Right hindlimb (tissue), 1 donor: ENCODE data around the gene CEP128.

Source experiments
- DNase-seq: peaks from one replicate; pipeline ENCODE4 v3.0.0-alpha.2; 2018

The CEP128 gene

GRCh38 chr14:80658155-80658554 is 283.4 kb downstream of the CEP128 start:
- DNase-seq, result no peak

DNA sequence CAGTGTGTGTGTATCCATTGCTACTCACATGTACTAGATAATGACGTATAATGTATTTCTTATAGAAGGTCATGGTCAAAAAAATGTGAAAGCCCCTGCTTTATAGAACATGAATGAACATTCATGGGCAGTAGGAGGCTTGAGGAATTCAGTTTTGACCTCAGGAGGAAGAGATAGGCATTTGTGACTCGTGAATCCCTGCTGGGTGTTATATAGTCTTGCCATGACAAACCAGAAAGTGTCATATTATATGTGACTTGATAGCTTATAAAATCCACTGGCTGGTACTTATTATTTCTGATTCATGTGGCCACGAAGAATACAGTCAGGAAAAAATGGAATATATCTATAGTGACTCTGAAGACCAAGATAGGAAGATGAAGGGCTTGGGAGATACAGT is 287.6 kb downstream of the CEP128 start:
- no peak for DNase-seq

- no peak for DNase-seq
Observed at GRCh38 chr14:80645667-80646413, 295.7 kb downstream of the CEP128 start.

DNA sequence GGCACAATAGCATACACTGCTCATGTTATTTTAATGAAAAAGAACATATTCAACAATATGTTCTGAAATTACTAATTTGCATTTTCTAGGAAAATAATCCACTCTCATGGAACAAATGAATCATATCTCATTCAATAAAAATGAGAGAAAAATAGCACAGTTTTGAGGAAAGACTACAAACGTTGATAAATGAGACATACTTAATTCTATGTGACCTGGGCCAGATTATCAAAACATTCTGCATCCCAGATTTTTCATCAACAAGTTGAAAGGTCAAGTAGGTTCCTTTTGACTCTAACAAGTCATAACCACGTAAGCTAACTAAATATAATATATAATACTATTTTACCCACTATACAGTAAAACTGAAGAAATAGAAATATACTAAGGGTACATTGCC is 296.7 kb downstream of the CEP128 start:
- DNase-seq, result no peak

DNA sequence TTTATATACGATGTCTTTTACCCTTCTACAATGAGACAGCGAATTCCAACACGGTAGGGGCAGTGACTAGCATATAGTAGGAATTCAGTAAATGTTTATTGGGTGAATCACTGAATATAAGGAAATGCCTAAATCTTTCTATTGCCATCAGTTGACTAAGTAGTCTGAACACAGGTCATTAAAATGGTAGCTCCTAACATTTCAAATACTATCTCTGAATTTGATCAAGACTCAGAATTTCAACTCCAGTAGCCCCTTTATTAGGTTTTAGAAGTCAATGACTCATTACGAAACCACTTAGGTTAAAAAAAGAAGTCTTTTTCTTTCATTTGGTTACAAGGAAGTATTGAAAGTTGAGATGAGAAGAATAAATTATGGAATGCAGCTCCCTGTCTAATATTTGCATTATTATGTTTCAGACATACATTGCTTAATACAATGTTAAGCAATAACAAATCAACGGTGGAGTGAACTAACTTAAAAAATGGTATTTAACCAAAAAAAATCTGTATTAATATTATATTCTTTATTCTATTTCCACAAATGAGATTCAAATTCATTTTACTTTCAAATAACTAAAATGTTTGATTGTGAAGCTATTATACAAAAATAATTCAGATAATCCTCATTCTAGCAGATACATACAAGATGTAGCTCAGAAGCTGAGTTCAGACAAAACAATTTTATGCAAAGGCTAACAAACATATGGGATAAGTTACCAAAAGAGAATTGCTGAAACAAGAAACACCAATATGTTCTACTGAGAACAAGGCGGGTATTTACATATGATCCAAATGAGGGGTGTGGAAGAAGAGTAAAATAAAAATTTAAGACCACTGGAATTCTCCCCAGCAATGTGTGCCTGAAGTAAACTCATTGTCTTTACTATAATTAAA is 302.7 kb downstream of the CEP128 start:
- DNase-seq, result no peak

GRCh38 chr14:80637756-80638619 is 303.6 kb downstream of the CEP128 start:
- DNase-seq, result no peak

GRCh38 chr14:80636071-80636470 is 305.5 kb downstream of the CEP128 start:
- DNase-seq, result no peak

DNA sequence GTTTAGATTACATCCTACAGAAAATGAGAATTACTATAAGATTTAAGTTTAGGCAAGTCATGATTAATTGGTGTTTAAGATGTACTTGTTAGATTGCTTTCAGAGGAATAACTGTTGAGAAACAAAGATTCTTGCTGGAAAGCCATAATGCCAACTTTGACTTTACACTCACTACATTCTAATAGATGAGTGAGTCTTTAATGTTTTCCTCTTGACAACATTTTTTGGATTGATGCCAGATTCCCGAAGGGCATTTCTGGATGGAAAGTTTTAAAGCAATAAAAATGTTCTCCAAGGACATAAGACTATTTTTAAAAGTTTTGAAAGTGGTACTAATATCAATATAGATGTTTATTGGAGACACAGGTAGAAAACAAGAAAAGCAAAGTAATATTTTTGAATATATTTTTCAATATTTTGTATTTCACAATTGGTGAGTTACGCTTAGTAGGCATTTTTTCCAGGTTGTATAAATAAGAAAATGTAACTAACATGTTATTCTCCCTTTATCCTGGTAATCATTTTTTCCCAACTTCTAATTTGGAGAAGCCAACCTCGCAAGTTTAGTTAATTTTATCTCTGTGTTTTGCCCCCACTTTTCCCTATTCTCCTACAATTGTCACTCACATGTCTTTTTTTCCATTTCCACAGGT is 307.3 kb downstream of the CEP128 start:
- DNase-seq, result no peak

DNA sequence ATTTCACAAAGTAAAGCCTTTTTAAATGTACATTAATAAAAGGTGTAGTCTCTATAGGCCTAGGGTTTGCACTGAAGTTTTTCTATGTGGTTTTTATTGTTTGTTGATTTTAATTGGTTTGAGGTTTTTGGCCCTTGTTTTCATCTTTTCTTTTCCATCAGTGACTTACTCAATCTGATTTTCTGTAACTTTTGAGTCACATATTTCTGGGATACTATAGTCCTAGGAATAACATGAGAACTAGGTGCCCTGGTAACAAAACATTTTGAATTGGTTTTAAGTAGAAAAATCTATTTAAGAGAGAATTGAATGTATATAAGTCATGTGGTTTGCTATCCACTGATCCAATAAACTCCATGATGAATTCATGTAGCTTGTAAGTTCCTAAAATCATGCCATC is 311.9 kb downstream of the CEP128 start:
- DNase-seq, result no peak

DNA sequence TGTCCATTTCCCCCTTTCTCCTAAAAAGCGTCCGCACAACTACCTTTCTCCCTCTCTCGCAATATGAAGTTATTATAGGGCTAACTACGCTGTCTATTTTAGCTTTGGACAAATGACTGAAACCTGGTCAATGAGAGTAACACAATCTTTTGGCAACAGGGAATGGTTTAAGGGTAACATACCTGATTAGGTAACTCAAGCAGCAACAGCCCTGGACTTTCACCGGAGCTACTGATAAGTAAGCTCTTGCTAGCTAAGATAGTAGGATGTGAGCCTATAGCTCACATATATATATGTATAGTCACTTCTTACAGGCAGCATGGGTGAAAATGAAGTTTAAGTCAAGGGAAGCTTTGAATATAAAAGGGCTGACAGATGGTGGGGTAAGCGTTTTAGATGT is 313.0 kb downstream of the CEP128 start:
- DNase-seq, result no peak

DNA sequence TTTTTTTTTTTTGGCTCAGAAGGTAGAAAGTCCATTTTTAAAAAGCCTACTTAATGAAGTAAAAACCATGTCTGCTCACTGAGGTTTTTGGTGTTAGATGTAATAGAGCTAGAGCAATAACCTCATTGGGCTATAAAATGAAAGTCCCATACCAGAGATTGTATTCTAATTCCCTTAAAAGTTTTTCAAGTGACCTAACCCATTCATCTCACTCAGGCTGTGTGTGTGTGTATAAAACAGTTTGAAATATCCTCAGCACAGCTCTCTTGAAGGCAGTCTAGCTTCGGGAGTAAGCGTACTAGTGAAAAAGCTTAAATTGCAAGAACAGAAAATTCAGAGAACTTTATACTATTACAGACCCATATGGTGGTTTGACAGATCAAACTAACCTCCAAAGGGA is 313.8 kb downstream of the CEP128 start:
- DNase-seq, result no peak

- DNase-seq, result no peak
Observed at GRCh38 chr14:80624581-80624980, 317.0 kb downstream of the CEP128 start.

DNA sequence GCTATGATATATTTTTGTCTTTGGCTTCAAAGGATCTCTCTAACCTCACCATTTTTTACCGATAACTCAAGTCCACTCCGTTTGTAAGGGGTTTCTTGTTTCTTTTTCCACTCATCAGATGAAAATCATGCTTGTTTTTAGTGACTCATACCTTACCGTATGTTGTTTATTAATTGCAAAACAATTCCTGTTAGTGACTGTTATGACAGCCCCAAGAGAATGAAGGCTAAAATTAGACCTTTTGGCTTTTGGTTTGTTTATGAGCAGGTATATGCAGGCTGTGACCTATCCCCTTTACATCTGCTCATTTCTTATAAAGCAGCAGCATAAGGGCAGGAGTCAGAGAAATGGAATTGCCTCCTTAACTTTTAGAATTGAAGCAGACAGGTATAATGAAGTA is 319.8 kb downstream of the CEP128 start:
- no peak for DNase-seq

GRCh38 chr14:80620434-80620833 is 321.1 kb downstream of the CEP128 start:
- no peak for DNase-seq

- DNase-seq, result no peak
Observed at GRCh38 chr14:80618751-80619329, 322.7 kb downstream of the CEP128 start.

GRCh38 chr14:80615831-80616230 is 325.7 kb downstream of the CEP128 start:
- no peak for DNase-seq

DNA sequence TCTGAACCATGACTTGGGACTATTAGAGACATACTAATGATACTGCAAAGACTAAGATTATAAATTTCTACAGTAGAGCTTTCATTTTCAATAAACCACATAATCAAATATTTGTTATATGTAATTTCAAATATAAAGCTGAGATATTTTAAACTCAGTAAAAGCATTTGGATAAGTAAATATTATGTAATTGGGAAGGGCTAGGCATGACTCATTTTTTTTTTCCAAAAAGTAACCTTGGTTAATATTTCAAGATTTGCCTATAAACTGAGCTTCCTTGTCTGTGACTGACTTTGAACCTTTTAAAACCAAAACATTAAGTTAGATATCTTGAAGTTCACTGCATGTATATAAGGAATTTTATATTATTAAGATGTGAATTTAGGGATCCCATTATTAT is 332.5 kb downstream of the CEP128 start:
- DNase-seq, result no peak

DNA sequence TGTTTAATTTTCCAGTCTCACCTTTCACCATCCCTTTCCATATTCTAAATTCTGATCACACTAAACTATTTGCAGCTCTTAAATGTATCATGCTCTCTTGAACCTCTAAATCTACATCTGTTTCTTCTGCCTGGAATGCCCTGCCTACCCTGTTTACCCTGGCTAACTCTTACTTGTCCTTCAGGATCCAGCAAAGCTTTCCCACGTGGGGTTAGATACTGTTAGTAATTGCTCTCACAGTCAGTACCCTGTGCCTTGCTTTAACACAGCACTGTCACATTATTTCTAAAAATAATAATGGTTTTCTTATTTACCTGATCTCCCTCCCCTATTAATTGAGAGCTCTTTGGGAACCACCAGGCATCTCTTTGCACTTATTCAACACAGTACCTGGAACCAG is 333.0 kb downstream of the CEP128 start:
- DNase-seq, result no peak

DNA sequence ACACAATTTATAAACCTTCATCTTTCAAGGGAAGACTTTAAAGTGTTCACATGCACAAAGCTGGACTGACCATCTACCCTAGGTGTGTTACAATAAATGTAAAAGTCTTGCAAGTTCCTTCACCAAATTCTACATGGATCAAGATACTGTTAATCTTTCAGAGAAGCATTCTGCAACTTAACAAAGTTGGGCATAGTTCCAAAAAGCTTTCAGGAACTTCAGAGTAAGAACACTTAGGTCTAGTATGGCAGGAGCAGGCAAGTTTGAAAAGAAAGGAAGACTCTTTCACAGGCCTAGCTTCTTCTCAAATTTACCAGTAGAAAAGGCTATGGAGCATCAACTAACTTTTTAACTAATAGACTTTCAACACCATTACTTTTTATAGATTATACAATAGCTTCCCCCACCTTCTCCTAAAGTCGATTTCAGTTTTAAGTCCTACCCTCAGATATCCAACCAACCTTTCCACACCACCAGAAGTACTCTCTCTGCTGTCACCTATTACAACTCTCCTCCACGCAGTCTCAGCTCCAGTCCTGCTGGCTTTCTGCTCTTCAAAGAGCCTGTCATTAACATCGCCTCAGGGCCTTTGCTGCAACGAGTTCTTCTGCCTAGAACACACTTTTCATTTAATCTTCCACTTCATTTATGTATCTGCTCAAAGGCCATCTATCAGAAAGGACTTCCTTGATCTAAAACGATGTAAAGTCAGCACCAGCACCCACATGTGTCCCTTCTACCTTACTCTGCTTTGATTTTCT is 333.9 kb downstream of the CEP128 start:
- no peak for DNase-seq

GRCh38 chr14:80606347-80606772 is 335.2 kb downstream of the CEP128 start:
- no peak for DNase-seq

DNA sequence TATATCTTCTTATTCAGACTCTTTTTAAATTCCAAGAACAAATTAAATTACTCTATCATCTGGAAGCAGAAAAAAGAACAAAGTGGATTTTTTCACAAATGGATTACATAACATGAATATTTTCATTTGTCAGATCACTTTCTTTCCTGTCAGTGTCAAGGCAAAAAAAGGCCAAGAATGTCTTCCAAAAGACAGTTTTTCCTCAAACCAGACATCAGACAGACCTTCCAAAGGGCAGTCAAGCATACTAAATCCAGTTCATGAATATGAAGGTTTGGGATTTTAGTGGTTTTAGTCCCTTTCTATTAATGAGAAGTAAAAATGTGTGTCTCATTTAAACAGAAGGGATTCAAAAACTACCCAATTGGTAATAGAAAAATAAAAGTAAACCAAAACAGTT is 336.0 kb downstream of the CEP128 start:
- no peak for DNase-seq

GRCh38 chr14:80602946-80603345 is 338.6 kb downstream of the CEP128 start:
- no peak for DNase-seq
